Measurements from ENCODE around the gene THAP5.

Gene THAP5

GRCh38 chr7:108581655-108582491 is 12.4 kb upstream of the THAP5 start:
- H3K4me3 ChIP-seq (ENCODE audit: low read depth, low read length) = no peak overlapping the region
- no peak for DNase-seq (ENCODE audit: low read depth)
- TF ChIP-seq CTCF (IDR thresholded peaks at IDR 0.05; ENCODE audit: low read depth, low read length) (no peak), MYC (IDR thresholded peaks at IDR 0.05; ENCODE audit: low read depth, low read length) (no peak), MAX (IDR thresholded peaks at IDR 0.05; ENCODE audit: low read depth, low read length) (no peak), POLR2A (IDR thresholded peaks at IDR 0.05; ENCODE audit: extremely low read depth, insufficient read length) (no peak)

- DNase-seq (ENCODE audit: low read depth) = no peak
- no peak overlapping the region for H3K4me3 ChIP-seq (ENCODE audit: low read depth, low read length)
- TF ChIP-seq CTCF (IDR thresholded peaks at IDR 0.05; ENCODE audit: low read depth, low read length) (no peak), POLR2A (IDR thresholded peaks at IDR 0.05; ENCODE audit: extremely low read depth, insufficient read length) (no peak), MAX (IDR thresholded peaks at IDR 0.05; ENCODE audit: low read depth, low read length) (no peak), MYC (IDR thresholded peaks at IDR 0.05; ENCODE audit: low read depth, low read length) (no peak)
Measured at GRCh38 chr7:108580298-108580697, 10.8 kb upstream of the THAP5 start.

GRCh38 chr7:108578937-108579336 is 9.4 kb upstream of the THAP5 start:
- TF ChIP-seq POLR2A (IDR thresholded peaks at IDR 0.05; ENCODE audit: extremely low read depth, insufficient read length) (no peak), MYC (IDR thresholded peaks at IDR 0.05; ENCODE audit: low read depth, low read length) (no peak), CTCF (IDR thresholded peaks at IDR 0.05; ENCODE audit: low read depth, low read length) (no peak), MAX (IDR thresholded peaks at IDR 0.05; ENCODE audit: low read depth, low read length) (no peak)
- no peak for DNase-seq (ENCODE audit: low read depth)
- H3K4me3 ChIP-seq (ENCODE audit: low read depth, low read length) = no peak overlapping the region

- H3K4me3 ChIP-seq (ENCODE audit: low read depth, low read length) = no peak overlapping the region
- DNase-seq (ENCODE audit: low read depth) = no peak
- TF ChIP-seq CTCF (IDR thresholded peaks at IDR 0.05; ENCODE audit: low read depth, low read length) (no peak), MYC (IDR thresholded peaks at IDR 0.05; ENCODE audit: low read depth, low read length) (no peak), MAX (IDR thresholded peaks at IDR 0.05; ENCODE audit: low read depth, low read length) (no peak), POLR2A (IDR thresholded peaks at IDR 0.05; ENCODE audit: extremely low read depth, insufficient read length) (no peak)
Measured at GRCh38 chr7:108576116-108576515, 6.6 kb upstream of the THAP5 start.

GRCh38 chr7:108575156-108575555 is 5.7 kb upstream of the THAP5 start:
- TF ChIP-seq CTCF (IDR thresholded peaks at IDR 0.05; ENCODE audit: low read depth, low read length) (no peak), POLR2A (IDR thresholded peaks at IDR 0.05; ENCODE audit: extremely low read depth, insufficient read length) (no peak), MAX (IDR thresholded peaks at IDR 0.05; ENCODE audit: low read depth, low read length) (no peak)

More at GRCh38 chr7:108575156-108575555, 5.7 kb upstream of the THAP5 start:
- DNase-seq (ENCODE audit: low read depth) = no peak
- H3K4me3 ChIP-seq (ENCODE audit: low read depth, low read length) = no peak overlapping the region

Data from NB4 (cell line).